ENCODE measurements around the gene SUN1.

The SUN1 gene

GRCh38 chr7:874031-874749, 41.9 kb downstream of the SUN1 start:
- Histone ChIP-seq H3K9ac (ENCODE audit: low read length) (no peak overlapping the region), H3K27me3 (ENCODE audit: low read depth, low read length) (no peaks in the 10 kb centered on the region), H3K36me3 (replicated peaks; ENCODE audit: low read depth, low read length) (peaks cover 13% of the 10 kb centered on the region), H3K79me2 (ENCODE audit: low read length) (peaks cover 23% of the 10 kb centered on the region), H3K4me1 (ENCODE audit: low read length) (peaks cover 17% of the 10 kb centered on the region), H3K4me3 (ENCODE audit: low read length) (no peak overlapping the region), H3K4me2 (ENCODE audit: low read length) (no peak overlapping the region), H4K20me1 (ENCODE audit: insufficient read depth, low read length) (peaks cover 5% of the 10 kb centered on the region), H3K9me3 (ENCODE audit: insufficient read depth, low read length) (no peaks in the 10 kb centered on the region), H2AFZ (ENCODE audit: low read depth, low read length) (no peak overlapping the region), H3K27ac (ENCODE audit: low read length) (no peak overlapping the region)
- TF ChIP-seq CTCF (IDR thresholded peaks at IDR 0.05; ENCODE audit: low read depth, low read length) (no peak), EZH2phosphoT487 (IDR thresholded peaks at IDR 0.05; ENCODE audit: low read depth) (no peak)

GRCh38 chr7:875051-875450, 42.8 kb downstream of the SUN1 start:
- Histone ChIP-seq H3K36me3 (replicated peaks; ENCODE audit: low read depth, low read length) (peaks cover 12% of the 10 kb centered on the region), H3K27ac (ENCODE audit: low read length) (no peak overlapping the region), H3K79me2 (ENCODE audit: low read length) (peaks cover 32% of the 10 kb centered on the region), H3K4me3 (ENCODE audit: low read length) (no peak overlapping the region), H3K4me2 (ENCODE audit: low read length) (no peak overlapping the region), H3K9me3 (ENCODE audit: insufficient read depth, low read length) (no peaks in the 10 kb centered on the region), H2AFZ (ENCODE audit: low read depth, low read length) (no peak overlapping the region), H3K27me3 (ENCODE audit: low read depth, low read length) (no peaks in the 10 kb centered on the region), H3K9ac (ENCODE audit: low read length) (no peak overlapping the region), H3K4me1 (ENCODE audit: low read length) (peaks cover 17% of the 10 kb centered on the region), H4K20me1 (ENCODE audit: insufficient read depth, low read length) (peaks cover 8% of the 10 kb centered on the region)
- no peak for TF ChIP-seq CTCF (IDR thresholded peaks at IDR 0.05; ENCODE audit: low read depth, low read length)
- TF ChIP-seq EZH2phosphoT487 (IDR thresholded peaks at IDR 0.05; ENCODE audit: low read depth) = no peak

GRCh38 chr7:875476-876076, 43.3 kb downstream of the SUN1 start:
- no peak overlapping the region for H3K27ac ChIP-seq (ENCODE audit: low read length)

More at GRCh38 chr7:875476-876076, 43.3 kb downstream of the SUN1 start:
- H3K9me3 ChIP-seq (ENCODE audit: insufficient read depth, low read length) = no peaks in the 10 kb centered on the region
- H3K79me2 ChIP-seq (ENCODE audit: low read length) = peaks cover 37% of the 10 kb centered on the region
- TF ChIP-seq CTCF (IDR thresholded peaks at IDR 0.05; ENCODE audit: low read depth, low read length) (no peak), EZH2phosphoT487 (IDR thresholded peaks at IDR 0.05; ENCODE audit: low read depth) (no peak)
- H3K4me3 ChIP-seq (ENCODE audit: low read length) = peak overlapping the region; percentile 58
- peaks cover 17% of the 10 kb centered on the region for H3K4me1 ChIP-seq (ENCODE audit: low read length)
- peak overlapping the region; percentile 35 for H3K4me2 ChIP-seq (ENCODE audit: low read length)
- peak overlapping the region; percentile 31; the same call in 1 of the 2 replicates for H3K9ac ChIP-seq (ENCODE audit: low read length)
- peaks cover 12% of the 10 kb centered on the region for H3K36me3 ChIP-seq (replicated peaks; ENCODE audit: low read depth, low read length)
- H3K27me3 ChIP-seq (ENCODE audit: low read depth, low read length) = no peaks in the 10 kb centered on the region
- H2AFZ ChIP-seq (ENCODE audit: low read depth, low read length) = no peak overlapping the region
- H4K20me1 ChIP-seq (ENCODE audit: insufficient read depth, low read length) = peaks cover 11% of the 10 kb centered on the region

All from OCI-LY3 (cell line).